ENCODE data around the gene FARS2. TPM values are rescaled to one million over a fixed set of nuclear protein-coding genes. Genes with fewer than 3 reads are reported as not detected.

FARS2 gene
- polyA plus RNA-seq, 1 donor (not counting 4 experiments of a cell fraction or from before 2014, with no cell fraction given), result 21.3 TPM

GRCh38 chr6:5665667-5666066, 404.4 kb downstream of the FARS2 start:
- DNase-seq (ENCODE audit: low read depth, low spot score) (no peak), FAIRE-seq (no peak)
- dilution Hi-C loops (cut with MboI; ENCODE audit: extremely low pct_ligation_motif_present, low sequenced_read_pairs), result no loop called here
- TF ChIP-seq CTCF (optimal IDR thresholded peaks at IDR 0.05 in 1 of 3, IDR thresholded peaks at IDR 0.05 in 1 of 3, conservative IDR thresholded peaks at IDR 0.05 in 1 of 3; ENCODE audit: extremely low read depth in 1 of 3, insufficient read depth in 2 of 3, low read length in 3 of 3) (no peak), EZH2 (IDR thresholded peaks at IDR 0.05; ENCODE audit: low read length) (no peak)
- Histone ChIP-seq H3K4me1 (ENCODE audit: control insufficient read depth, extremely low read depth, insufficient read depth, low read length) (peaks cover 13% of the 10 kb centered on the region), H4K20me1 (ENCODE audit: control insufficient read depth, extremely low read depth, insufficient read depth, low read length) (no peaks in the 10 kb centered on the region), H3K36me3 (ENCODE audit: control insufficient read depth in 2 of 2, extremely low read depth in 1 of 2, insufficient read depth in 2 of 2, low read length in 2 of 2) (no peaks in the 10 kb centered on the region), H3K79me2 (ENCODE audit: control insufficient read depth, insufficient read depth, low read length) (no peaks in the 10 kb centered on the region), H3K4me3 (ENCODE audit: control insufficient read depth in 2 of 3, extremely low read depth in 1 of 3, insufficient read depth in 2 of 3, low read depth in 1 of 3, low read length in 3 of 3) (no peak overlapping the region), H3K4me2 (ENCODE audit: control insufficient read depth, extremely low read depth, insufficient read depth, low read depth, low read length) (no peak overlapping the region), H3K27me3 (ENCODE audit: control insufficient read depth, extremely low read depth, insufficient read depth, low read length) (no peaks in the 10 kb centered on the region), H3K9ac (ENCODE audit: control insufficient read depth, extremely low read depth, insufficient read depth, low read length) (no peak overlapping the region), H3K9me1 (ENCODE audit: control insufficient read depth, extremely low read depth, insufficient read depth, low read length) (no peaks in the 10 kb centered on the region), H3K9me3 (ENCODE audit: control insufficient read depth, low read depth, low read length) (no peaks in the 10 kb centered on the region), H3K27ac (ENCODE audit: control insufficient read depth, insufficient read depth, low read length) (no peak overlapping the region), H2AFZ (ENCODE audit: control insufficient read depth, low read length) (no peak overlapping the region)

- Histone ChIP-seq H2AFZ (ENCODE audit: control insufficient read depth, low read length) (no peak overlapping the region), H4K20me1 (ENCODE audit: control insufficient read depth, extremely low read depth, insufficient read depth, low read length) (no peaks in the 10 kb centered on the region), H3K4me3 (ENCODE audit: control insufficient read depth in 2 of 3, extremely low read depth in 1 of 3, insufficient read depth in 2 of 3, low read depth in 1 of 3, low read length in 3 of 3) (no peak overlapping the region), H3K9ac (ENCODE audit: control insufficient read depth, extremely low read depth, insufficient read depth, low read length) (no peak overlapping the region), H3K4me2 (ENCODE audit: control insufficient read depth, extremely low read depth, insufficient read depth, low read depth, low read length) (no peak overlapping the region), H3K9me1 (ENCODE audit: control insufficient read depth, extremely low read depth, insufficient read depth, low read length) (no peaks in the 10 kb centered on the region), H3K27ac (ENCODE audit: control insufficient read depth, insufficient read depth, low read length) (no peak overlapping the region), H3K36me3 (ENCODE audit: control insufficient read depth in 2 of 2, extremely low read depth in 1 of 2, insufficient read depth in 2 of 2, low read length in 2 of 2) (no peaks in the 10 kb centered on the region), H3K27me3 (ENCODE audit: control insufficient read depth, extremely low read depth, insufficient read depth, low read length) (no peaks in the 10 kb centered on the region), H3K4me1 (ENCODE audit: control insufficient read depth, extremely low read depth, insufficient read depth, low read length) (peaks cover 23% of the 10 kb centered on the region), H3K79me2 (ENCODE audit: control insufficient read depth, insufficient read depth, low read length) (no peaks in the 10 kb centered on the region), H3K9me3 (ENCODE audit: control insufficient read depth, low read depth, low read length) (no peaks in the 10 kb centered on the region)
- DNase-seq (ENCODE audit: low read depth, low spot score), result no peak
- TF ChIP-seq EZH2 (IDR thresholded peaks at IDR 0.05; ENCODE audit: low read length), result no peak
- dilution Hi-C loops (cut with MboI; ENCODE audit: extremely low pct_ligation_motif_present, low sequenced_read_pairs), result no loop called here
- no peak for FAIRE-seq
Measured at GRCh38 chr6:5666695-5667094, 405.4 kb downstream of the FARS2 start.

- FAIRE-seq, result no peak
- H3K27ac ChIP-seq (ENCODE audit: control insufficient read depth, insufficient read depth, low read length), result no peak overlapping the region
- no peaks in the 10 kb centered on the region for H3K79me2 ChIP-seq (ENCODE audit: control insufficient read depth, insufficient read depth, low read length)
- H3K9me3 ChIP-seq (ENCODE audit: control insufficient read depth, low read depth, low read length), result no peaks in the 10 kb centered on the region
- H3K4me3 ChIP-seq (ENCODE audit: control insufficient read depth in 2 of 3, extremely low read depth in 1 of 3, insufficient read depth in 2 of 3, low read depth in 1 of 3, low read length in 3 of 3), result no peak overlapping the region
- H3K36me3 ChIP-seq (ENCODE audit: control insufficient read depth in 2 of 2, extremely low read depth in 1 of 2, insufficient read depth in 2 of 2, low read length in 2 of 2), result no peaks in the 10 kb centered on the region
- dilution Hi-C loops (cut with MboI; ENCODE audit: extremely low pct_ligation_motif_present, low sequenced_read_pairs), result no loop called here
- peaks cover 33% of the 10 kb centered on the region for H3K4me1 ChIP-seq (ENCODE audit: control insufficient read depth, extremely low read depth, insufficient read depth, low read length)
- no peak overlapping the region for H3K9ac ChIP-seq (ENCODE audit: control insufficient read depth, extremely low read depth, insufficient read depth, low read length)
- H3K9me1 ChIP-seq (ENCODE audit: control insufficient read depth, extremely low read depth, insufficient read depth, low read length), result no peaks in the 10 kb centered on the region
- H4K20me1 ChIP-seq (ENCODE audit: control insufficient read depth, extremely low read depth, insufficient read depth, low read length), result no peaks in the 10 kb centered on the region
- no peak for DNase-seq (ENCODE audit: low read depth, low spot score)
- H2AFZ ChIP-seq (ENCODE audit: control insufficient read depth, low read length), result no peak overlapping the region
- H3K27me3 ChIP-seq (ENCODE audit: control insufficient read depth, extremely low read depth, insufficient read depth, low read length), result no peaks in the 10 kb centered on the region
- TF ChIP-seq EZH2 (IDR thresholded peaks at IDR 0.05; ENCODE audit: low read length) (no peak), CTCF (optimal IDR thresholded peaks at IDR 0.05 in 1 of 3, IDR thresholded peaks at IDR 0.05 in 1 of 3, conservative IDR thresholded peaks at IDR 0.05 in 1 of 3; ENCODE audit: extremely low read depth in 1 of 3, insufficient read depth in 2 of 3, low read length in 3 of 3) (no peak)
- no peak overlapping the region for H3K4me2 ChIP-seq (ENCODE audit: control insufficient read depth, extremely low read depth, insufficient read depth, low read depth, low read length)
Measured at GRCh38 chr6:5667737-5668136, 406.4 kb downstream of the FARS2 start.
